ENCODE data around the gene LRRC4B. TPM values are rescaled to one million over a fixed set of nuclear protein-coding genes. Genes with fewer than 3 reads are reported as not detected.

LRRC4B gene
- total RNA-seq, 2 donors from 2014 or later = 1.4 to 2.9 TPM

DNA sequence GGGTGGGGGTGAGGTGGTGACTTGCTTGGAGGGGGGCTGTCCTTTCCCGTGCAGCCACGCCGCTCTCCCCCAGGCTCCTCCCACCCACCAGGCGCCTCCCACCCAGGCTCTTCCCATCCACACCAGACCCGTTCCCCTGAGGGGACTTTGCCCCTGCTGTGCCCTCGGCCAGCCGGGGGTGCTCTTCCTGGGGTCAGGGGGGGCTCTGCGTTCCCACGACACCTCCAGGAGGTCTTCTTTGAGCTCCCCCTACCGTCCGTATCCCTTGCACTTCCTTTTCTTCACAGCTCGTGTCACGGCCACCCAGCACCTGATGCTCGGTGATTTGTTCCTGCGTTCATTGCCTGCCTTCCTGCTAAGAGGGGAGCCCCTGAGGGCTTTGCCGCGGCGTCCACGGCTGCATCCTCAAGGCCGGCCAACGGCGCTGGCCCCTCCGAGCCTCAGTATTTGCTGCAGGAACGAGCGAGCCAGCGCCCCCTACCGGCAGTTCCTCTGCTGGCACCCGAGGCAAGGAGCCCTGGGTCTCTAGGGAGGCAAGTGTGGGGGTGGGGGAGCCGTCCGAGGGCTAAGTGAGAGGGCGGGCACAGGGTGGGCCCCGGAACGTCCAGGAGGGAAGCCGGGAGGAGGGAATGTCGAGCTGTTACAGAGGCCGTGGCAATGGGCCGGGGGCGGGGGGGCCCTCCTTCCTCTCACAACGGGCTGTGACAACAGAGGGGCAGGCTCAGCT lies 11.8 kb downstream of the LRRC4B start:
- DNase-seq (peak; percentile 86), ATAC-seq (peak; percentile 83 to 87)
- intact Hi-C loops (cut with DNase I) = no loop called here

- ATAC-seq = peak; percentile 7 to 13
- intact Hi-C loops (cut with DNase I) = no loop called here
- DNase-seq = no peak
Observed at GRCh38 chr19:50555450-50556281, 12.6 kb downstream of the LRRC4B start.

DNA sequence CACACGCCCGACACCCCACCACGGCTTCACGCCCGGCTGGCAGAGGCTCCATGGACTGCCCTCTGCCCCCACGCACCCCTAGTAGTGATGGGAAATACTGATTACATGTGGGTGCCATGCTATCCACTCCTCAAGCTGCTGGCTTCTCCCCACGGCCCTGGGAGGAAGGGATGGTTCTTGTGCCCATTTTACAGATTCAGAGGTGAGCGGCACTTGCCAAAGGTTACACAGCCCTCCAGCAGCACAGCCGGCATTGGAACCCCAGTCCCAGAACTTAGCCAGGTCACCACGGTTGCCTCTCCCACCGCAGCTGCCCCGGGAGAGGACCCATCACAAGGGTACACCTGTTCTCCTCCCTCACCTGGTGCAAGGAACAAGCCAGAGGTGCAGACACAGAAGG lies 13.2 kb downstream of the LRRC4B start:
- no peak for DNase-seq
- intact Hi-C loops (cut with DNase I) = no loop called here
- ATAC-seq = no peak

GRCh38 chr19:50554212-50554611 lies 14.0 kb downstream of the LRRC4B start:
- DNase-seq (no peak), ATAC-seq (no peak)
- intact Hi-C loops (cut with DNase I) = no loop called here

DNA sequence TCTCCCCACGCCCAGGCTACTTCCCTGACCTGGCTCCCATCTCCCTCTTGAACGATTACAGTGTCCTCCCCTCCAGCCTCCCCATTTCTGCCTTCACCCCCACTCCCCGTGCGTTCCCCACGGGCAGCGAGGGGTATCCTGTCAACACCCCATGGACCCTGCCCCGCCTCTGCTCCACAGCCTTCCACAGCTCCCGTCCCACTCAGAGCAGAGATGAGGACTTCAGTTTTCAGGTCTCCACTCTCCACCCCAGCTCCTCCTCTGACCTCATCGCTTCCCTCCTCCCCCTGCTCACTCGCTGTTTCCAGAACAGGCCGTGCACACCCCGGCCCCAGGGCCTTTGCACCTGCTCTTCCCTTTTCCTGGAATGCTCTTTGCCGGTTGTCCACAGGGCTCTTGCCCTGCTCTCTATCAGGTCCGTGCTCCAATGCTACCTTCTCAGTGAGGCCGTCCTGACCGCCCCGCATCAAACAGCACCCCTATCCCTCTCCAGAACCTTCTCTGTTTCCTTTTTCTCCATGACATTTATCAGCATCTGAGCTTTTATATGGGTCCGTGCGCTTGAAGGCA lies 15.0 kb downstream of the LRRC4B start:
- no peak for DNase-seq
- no peak for ATAC-seq
- intact Hi-C loops (cut with DNase I) = no loop called here

- DNase-seq (no peak), ATAC-seq (no peak)
- intact Hi-C loops (cut with DNase I) = no loop called here
Observed at GRCh38 chr19:50552540-50552939, 15.7 kb downstream of the LRRC4B start.

- intact Hi-C loops (cut with DNase I) = no loop called here
- DNase-seq (no peak), ATAC-seq (no peak)
Observed at GRCh38 chr19:50551715-50552187, 16.5 kb downstream of the LRRC4B start.

- intact Hi-C loops (cut with DNase I) = no loop called here
- DNase-seq = no peak
- ATAC-seq = no peak
Observed at GRCh38 chr19:50551034-50551714, 17.1 kb downstream of the LRRC4B start.

DNA sequence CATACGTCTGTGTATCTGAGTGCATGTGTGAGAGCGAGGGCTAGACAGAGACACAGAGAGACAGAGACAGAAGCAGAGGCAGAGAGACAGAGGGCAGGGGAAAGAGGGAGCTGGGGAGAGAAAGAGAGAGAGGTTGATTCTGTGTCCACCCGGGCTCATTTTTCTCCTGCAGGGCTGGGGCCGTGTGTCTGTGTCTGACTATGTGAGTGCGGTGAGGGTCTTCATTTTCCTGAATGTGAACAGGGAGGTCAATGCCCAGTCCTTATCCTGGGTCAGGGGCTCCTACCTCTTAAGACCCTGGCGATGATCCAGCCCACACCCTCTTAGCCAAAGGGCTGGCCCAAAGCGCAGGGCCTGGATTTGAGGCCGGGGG lies 17.7 kb downstream of the LRRC4B start:
- no peak for ATAC-seq
- intact Hi-C loops (cut with DNase I) = no loop called here
- no peak for DNase-seq

DNA sequence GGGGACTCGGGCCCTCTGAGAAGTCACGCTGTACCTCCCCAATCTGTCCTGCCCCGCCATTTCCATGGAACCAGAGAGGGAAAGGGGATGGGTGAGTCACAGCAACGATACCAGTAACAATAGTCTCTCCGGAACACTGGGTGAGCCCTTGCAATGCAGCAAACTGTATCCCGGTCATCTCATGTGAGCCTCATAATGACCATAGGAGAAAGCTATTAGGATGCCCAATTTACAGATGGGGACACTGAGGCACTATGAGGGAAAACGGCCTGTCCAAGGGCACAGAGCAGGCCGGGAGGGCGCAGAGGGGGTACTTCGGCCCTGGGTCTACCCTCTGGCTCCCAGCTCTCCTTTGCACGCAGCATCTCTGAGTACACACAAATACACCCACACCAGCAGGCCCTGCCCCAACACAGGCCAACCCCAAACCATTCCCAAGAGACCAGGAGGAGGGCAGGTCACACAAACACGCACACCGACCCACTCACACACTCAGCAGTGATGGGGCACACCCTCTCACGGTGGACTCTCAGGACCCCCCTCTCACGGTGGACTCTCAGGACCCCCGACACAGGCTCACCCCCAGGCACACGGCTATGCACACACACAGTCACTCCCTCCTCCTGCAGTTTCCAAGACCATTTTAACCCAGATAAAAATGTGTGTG lies 18.2 kb downstream of the LRRC4B start:
- no peak for ATAC-seq
- intact Hi-C loops (cut with DNase I) = no loop called here
- no peak for DNase-seq

DNA sequence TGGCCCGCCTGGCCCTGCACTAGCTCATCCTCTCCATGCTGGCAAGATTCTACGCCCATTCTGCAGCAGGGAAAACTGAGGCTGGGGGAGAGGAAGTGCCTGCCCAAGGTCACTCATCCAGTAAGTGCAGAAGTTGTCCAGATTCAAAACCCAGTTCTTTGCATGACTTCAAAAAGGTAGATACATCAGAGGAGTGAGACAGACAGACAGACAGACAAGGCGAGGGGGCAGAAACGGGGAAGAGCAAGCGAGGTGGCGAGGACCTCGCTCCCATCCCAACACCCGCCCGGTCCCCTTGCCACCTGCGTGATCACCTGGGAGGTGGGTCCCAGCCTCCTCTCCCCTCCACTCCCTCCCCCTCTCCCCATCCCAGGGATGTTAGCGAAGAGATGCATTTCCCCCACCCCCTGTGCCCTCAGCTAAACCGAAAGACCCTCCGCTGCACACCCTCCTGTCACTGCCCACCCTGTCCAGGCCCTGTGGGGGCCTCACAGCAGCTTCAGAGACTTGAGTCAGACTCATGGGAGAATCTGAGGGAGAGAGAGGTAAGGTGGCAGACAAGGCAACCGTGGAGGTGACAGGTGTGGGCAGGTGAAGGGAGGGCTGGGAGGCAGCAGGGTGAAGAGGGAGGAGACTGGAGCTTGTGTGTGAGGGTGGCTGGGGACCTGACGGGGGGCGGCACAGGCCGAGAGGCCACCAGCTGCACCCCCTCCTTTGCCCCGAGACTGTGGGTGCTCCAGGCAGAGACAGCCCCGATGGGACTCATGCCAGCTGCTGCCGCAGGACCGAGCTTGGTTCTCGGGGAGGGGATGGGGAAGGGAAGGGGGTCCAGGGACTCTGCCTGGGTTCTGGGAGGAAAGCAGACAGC lies 18.9 kb downstream of the LRRC4B start:
- DNase-seq (no peak), ATAC-seq (no peak)
- intact Hi-C loops (cut with DNase I) = no loop called here

DNA sequence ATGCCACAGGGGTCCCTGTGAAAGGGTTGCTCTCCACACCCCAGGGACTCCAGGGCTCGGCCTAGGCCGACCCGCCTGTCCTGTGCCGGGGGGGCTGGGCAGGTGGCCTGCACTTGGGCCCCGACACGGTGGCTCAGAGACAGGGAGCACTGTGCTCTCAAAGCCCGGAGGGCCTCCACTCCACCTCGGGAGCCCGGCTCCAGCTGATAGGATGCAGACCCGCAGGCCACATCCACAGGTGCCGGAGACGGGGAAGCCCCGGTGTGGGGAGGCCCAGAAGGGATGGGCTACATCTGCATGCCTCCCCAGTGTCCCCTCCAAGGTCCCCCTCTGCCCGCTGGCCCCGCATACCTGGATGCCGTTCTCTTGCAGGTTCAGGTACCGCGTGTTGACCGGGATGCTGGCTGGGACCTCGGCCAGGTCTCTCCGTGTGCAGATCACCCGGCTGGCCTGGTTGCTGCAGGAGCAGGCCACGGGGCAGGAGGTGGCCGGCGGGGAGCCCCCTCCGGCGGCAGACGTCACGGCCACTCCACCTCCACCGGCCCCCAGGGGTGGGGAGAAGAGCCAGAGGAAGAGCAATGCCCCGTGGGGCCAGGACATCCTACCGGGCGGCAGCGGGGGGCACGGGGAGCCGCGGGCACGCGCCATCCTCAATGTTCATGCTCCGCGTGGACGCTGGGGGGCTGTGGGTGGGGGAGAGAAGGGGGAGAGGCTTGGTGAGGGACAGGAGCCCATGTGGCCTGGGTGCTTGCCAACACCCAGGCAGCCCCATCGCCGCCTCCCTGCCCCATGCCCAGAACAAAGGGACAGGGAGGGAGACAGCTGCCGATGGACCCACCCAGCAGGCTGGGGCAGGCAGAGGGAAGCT lies 19.8 kb downstream of the LRRC4B start:
- ATAC-seq = no peak
- DNase-seq = no peak
- intact Hi-C loops (cut with DNase I) = no loop called here

GRCh38 chr19:50547385-50548190 lies 20.6 kb downstream of the LRRC4B start:
- intact Hi-C loops (cut with DNase I) = no loop called here
- DNase-seq (no peak), ATAC-seq (no peak)

DNA sequence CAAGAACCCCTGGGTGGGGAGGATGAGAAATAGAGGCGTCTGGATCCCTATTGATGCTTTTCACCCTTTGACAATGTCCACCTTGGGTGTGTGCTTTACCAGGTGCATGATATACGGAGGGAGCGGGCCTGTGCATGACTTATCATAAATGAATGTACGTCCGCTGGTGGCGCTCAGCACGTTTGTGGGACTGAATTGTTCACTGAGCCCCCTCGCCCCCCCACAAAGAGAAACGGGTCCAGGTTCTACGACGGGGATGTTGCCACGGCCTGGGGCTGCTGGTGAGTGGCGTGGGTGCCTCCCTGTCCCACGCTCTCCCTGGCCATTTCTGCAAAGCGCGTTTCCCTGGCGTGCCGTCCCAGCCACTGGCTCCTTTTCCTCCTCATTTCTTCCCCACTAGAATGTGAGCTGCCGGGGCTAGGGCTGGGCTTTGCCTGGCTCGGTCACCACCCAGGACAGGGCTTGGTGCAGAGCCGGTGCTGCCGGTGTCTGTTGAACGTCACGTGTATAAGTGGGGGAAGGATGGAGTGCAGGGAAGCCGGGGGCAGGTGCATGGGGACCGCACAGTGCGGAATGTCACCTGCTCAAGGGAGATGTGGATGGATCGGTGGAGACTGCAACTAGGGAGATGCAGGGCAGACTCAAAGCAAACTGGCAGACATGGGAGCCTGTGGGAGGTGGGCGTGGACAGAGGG lies 21.6 kb downstream of the LRRC4B start:
- intact Hi-C loops (cut with DNase I) = no loop called here
- ATAC-seq = no peak
- DNase-seq = no peak

GRCh38 chr19:50542943-50543342 lies 25.3 kb downstream of the LRRC4B start:
- intact Hi-C loops (cut with DNase I) = no loop called here
- no peak for DNase-seq
- ATAC-seq = no peak

DNA sequence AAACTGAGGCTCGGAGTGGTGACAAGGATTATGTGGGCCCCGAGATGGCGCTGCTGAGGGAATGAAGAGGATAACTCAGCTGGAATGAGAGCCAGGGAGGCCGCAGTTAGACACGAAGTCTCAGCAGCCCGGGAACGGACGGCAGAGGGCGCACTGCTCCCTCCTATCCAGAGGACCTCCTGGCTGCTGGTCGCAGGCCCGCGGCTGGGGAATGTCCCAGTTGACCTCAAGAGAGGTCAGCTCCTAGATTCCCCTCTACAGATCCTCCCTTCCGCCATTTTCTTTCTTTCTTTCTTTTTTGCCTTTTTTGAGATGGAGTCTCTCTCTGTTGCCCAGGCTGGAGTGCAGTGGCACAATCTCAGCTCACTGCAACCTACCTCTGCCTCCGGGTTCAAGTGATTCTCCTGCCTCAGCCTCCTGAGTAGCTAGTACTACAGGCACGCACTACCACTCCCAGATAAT lies 30.4 kb downstream of the LRRC4B start:
- intact Hi-C loops (cut with DNase I) = loop anchor here (2.0 to 10.0 kb wide), 4 partner anchors 100 to 387 kb away; partner anchors contain the start of gene SYT3 (in 1 of the 2)
- DNase-seq = peak; percentile 84
- peak; percentile 72 to 86 for ATAC-seq
